HepG2 (cell line): ENCODE results near the gene MLST8. TPM values are rescaled to one million over a fixed set of nuclear protein-coding genes. Genes with fewer than 3 reads are reported as not detected.

ENCODE experiments used
- ATAC-seq: fragments of 200-7000 bp; cut with Tn5 transposase; 3 replicates; pipeline ENCODE4 v1.9.1; 2020; ENCODE audit warnings: mild to moderate bottlenecking, moderate library complexity
- BruUV-seq: library from RNA; stranded (reverse); fragments of 400-500 nt; replicated peaks from 2 replicates; lab custom pipeline; 2021; lab: Mats Ljungman, UMichigan
- CTCF ChIA-PET: fragments of 300-600 bp; formaldehyde crosslinking; extraction: SDS; loops from one replicate; lab custom pipeline; 2021; ENCODE audit warnings: low total read pairs, inconsistent platforms, low intra/inter-chr PET ratio; lab: Yijun Ruan, JAX
- POLR2A ChIA-PET: fragments of 350-600 bp; sonication (Branson Sonifier 250); formaldehyde crosslinking; loops from one replicate; lab custom pipeline; 2020; ENCODE audit warnings: antibody characterized with exemption, inconsistent platforms; lab: Yijun Ruan, JAX
- DNase-seq: peaks from one replicate; pipeline ENCODE4 v3.0.0-alpha.2; 2015; ENCODE audit warnings: low spot score
- FAIRE-seq: peaks from 3 replicates; lab custom pipeline; 2011; peaks lifted over from hg19 to GRCh38; lab: Jason Lieb, UNC
- H2AFZ ChIP-seq: one replicate; pipeline ENCODE4 v1.6.1; 2011; ENCODE audit warnings: low read length, inconsistent platforms
- H3K27ac ChIP-seq: fragments of 300-600 bp; 3 replicates; pipeline ENCODE4 v1.8.0; 2011; ENCODE audit warnings: mixed run types, mild to moderate bottlenecking, mixed read lengths, low read length, inconsistent platforms; ENCODE audit not compliant: insufficient read depth; ENCODE audit errors: extremely low read length
- H3K27me3 ChIP-seq, 2 experiments: fragments of 200-600 bp in 1 of 2; 2 replicates in 1 of 2; 3 replicates in 1 of 2; pipeline versions ENCODE4 v1.6.0 to v1.8.0; 2011; ENCODE audit warnings: low read length in 2 of 2, mild to moderate bottlenecking in 2 of 2, moderate library complexity in 2 of 2, inconsistent platforms in 1 of 2; ENCODE audit not compliant: insufficient read depth in 2 of 2, control insufficient read depth in 1 of 2
- H3K36me3 ChIP-seq, 2 experiments: fragments of 200-600 bp in 1 of 2; replicated peaks in 1 of 2; 2 replicates in 1 of 2; 3 replicates in 1 of 2; pipeline versions ENCODE4 v1.5.1 to v1.8.0; 2011; ENCODE audit warnings: low read length in 2 of 2, inconsistent platforms in 1 of 2; ENCODE audit not compliant: insufficient read depth in 2 of 2, control insufficient read depth in 1 of 2
- H3K4me1 ChIP-seq: 2 replicates; pipeline ENCODE4 v1.5.1; 2012; ENCODE audit warnings: low read length, inconsistent platforms; ENCODE audit not compliant: insufficient read depth
- H3K4me2 ChIP-seq: 2 replicates; pipeline ENCODE4 v1.6.0; 2011; ENCODE audit warnings: low read depth, low read length, inconsistent platforms
- H3K4me3 ChIP-seq, 3 experiments: fragments of 200-600 bp in 1 of 3; sonication (generic), shearing (Covaris generic) in 1 of 3; replicated peaks in 1 of 3; 2 replicates each; pipeline ENCODE4 v1.5.1; 2011 to 2016; ENCODE audit warnings: low read length in 3 of 3, inconsistent platforms in 2 of 3, low read depth in 2 of 3, mild to moderate bottlenecking in 2 of 3, control low read depth in 1 of 3, mixed read lengths in 1 of 3; ENCODE audit not compliant: insufficient read depth in 1 of 3
- H3K79me2 ChIP-seq: one replicate; pipeline ENCODE4 v1.6.1; 2011; ENCODE audit warnings: low read length, inconsistent platforms; ENCODE audit not compliant: insufficient read depth
- H3K9ac ChIP-seq: 2 replicates; pipeline ENCODE4 v1.6.0; 2011; ENCODE audit warnings: mild to moderate bottlenecking, low read depth, low read length, inconsistent platforms; ENCODE audit not compliant: insufficient read depth
- H3K9me3 ChIP-seq: 2 replicates; pipeline ENCODE4 v1.5.1; 2012; ENCODE audit warnings: mild to moderate bottlenecking, low read length
- H4K20me1 ChIP-seq: 2 replicates; pipeline ENCODE4 v1.6.0; 2011; ENCODE audit warnings: inconsistent platforms, mild to moderate bottlenecking, low read length, moderate library complexity; ENCODE audit not compliant: insufficient read depth
- AGO2 ChIP-seq: fragments of 200-400 bp; formaldehyde crosslinking; optimal IDR thresholded peaks from 2 replicates; pipeline ENCODE3; 2017; ENCODE audit warnings: mild to moderate bottlenecking, low read depth, low read length, moderate library complexity
- HDAC6 ChIP-seq: fragments of 200-600 bp; sonication (generic); IDR thresholded peaks from 2 replicates; pipeline ENCODE4 v1.7.0; 2017; ENCODE audit warnings: mild to moderate bottlenecking, antibody characterized with exemption, low read length, low read depth
- IRX3 ChIP-seq: sonication (generic); formaldehyde crosslinking; IDR thresholded peaks from 2 replicates; pipeline ENCODE4 v1.8.1; 2023; ENCODE audit warnings: mild to moderate bottlenecking, low read depth, missing genetic modification reagents, borderline replicate concordance
- RBFOX2 ChIP-seq: fragments of 200-400 bp; formaldehyde crosslinking; IDR thresholded peaks from 2 replicates; pipeline ENCODE4 v1.6.1; 2017; ENCODE audit warnings: low read depth, mild to moderate bottlenecking, low read length
- SP2 ChIP-seq: sonication (generic); formaldehyde crosslinking; IDR thresholded peaks from 2 replicates; pipeline ENCODE4 v1.5.1; 2020; ENCODE audit warnings: mild to moderate bottlenecking, missing genetic modification reagents
- ZNF263 ChIP-seq: sonication (generic); formaldehyde crosslinking; IDR thresholded peaks from 2 replicates; pipeline ENCODE4 v1.4.0; 2020; ENCODE audit warnings: missing genetic modification reagents
- ZNF564 ChIP-seq: sonication (generic); formaldehyde crosslinking; IDR thresholded peaks from 2 replicates; pipeline ENCODE4 v1.8.1; 2023; ENCODE audit warnings: mild to moderate bottlenecking, missing genetic modification reagents
- ZNF776 ChIP-seq: sonication (generic); formaldehyde crosslinking; IDR thresholded peaks from 2 replicates; pipeline ENCODE4 v1.4.0; 2020; ENCODE audit warnings: mild to moderate bottlenecking, missing genetic modification reagents
- WGBS: methylation state at CpG from one replicate; pipeline ENCODE4 v1.1.6; 2017; ENCODE audit warnings: low lambda C conversion rate; 5-methylcytosine and 5-hydroxymethylcytosine counted together
- in situ Hi-C: cut with HindIII; loops from 2 replicates; pipeline ENCODE4 v1.10.0; 2017; ENCODE audit warnings: low pct_unique_long_range_greater_than_20kb; ENCODE audit not compliant: extremely low pct_ligation_motif_present
- intact Hi-C: fragments of 100-400 bp; cut with micrococcal nuclease; formaldehyde crosslinking; loops from one replicate; pipeline ENCODE4 v1.10.0; 2022; ENCODE audit not compliant: unreplicated experiment
- polyA plus RNA-seq, 8 experiments: library from polyadenylated mRNA; depleted of rRNA in 3 of 8; stranded (reverse) in 7 of 8; unstranded in 1 of 8; fragments of >200 nt; fragmentation: Illumina TruSeq in 4 of 8; extraction: Trizol in 4 of 8; gene quantifications; 2 replicates each; pipeline versions ENCODE4 v1.2.1 to v1.2.3, GENCODE V29; 2011 to 2016; ENCODE audit warnings: low read depth in 4 of 8, missing spikeins in 1 of 8, mixed read lengths in 1 of 8; ENCODE audit not compliant: insufficient read depth in 1 of 8
- total RNA-seq, 5 experiments: library from RNA; depleted of rRNA; stranded (reverse); fragments of >200 nt; fragmentation: Illumina TruSeq; extraction: Trizol; gene quantifications; 2 replicates each; pipeline ENCODE4 v1.2.3, GENCODE V29; 2016; ENCODE audit warnings: low read depth in 1 of 5
- TF ChIP-seq, protein P1 (sequence below): sonication (generic); formaldehyde crosslinking; IDR thresholded peaks from 2 replicates; pipeline ENCODE4 v1.4.0; 2020; ENCODE audit warnings: missing genetic modification reagents, borderline replicate concordance

The MLST8 gene
- total and polyA plus RNA-seq, 2 of the 13 experiments (the other 11 are each of a cell fraction or from before 2014, with no cell fraction given): 30.8 to 72.7 TPM

DNA sequence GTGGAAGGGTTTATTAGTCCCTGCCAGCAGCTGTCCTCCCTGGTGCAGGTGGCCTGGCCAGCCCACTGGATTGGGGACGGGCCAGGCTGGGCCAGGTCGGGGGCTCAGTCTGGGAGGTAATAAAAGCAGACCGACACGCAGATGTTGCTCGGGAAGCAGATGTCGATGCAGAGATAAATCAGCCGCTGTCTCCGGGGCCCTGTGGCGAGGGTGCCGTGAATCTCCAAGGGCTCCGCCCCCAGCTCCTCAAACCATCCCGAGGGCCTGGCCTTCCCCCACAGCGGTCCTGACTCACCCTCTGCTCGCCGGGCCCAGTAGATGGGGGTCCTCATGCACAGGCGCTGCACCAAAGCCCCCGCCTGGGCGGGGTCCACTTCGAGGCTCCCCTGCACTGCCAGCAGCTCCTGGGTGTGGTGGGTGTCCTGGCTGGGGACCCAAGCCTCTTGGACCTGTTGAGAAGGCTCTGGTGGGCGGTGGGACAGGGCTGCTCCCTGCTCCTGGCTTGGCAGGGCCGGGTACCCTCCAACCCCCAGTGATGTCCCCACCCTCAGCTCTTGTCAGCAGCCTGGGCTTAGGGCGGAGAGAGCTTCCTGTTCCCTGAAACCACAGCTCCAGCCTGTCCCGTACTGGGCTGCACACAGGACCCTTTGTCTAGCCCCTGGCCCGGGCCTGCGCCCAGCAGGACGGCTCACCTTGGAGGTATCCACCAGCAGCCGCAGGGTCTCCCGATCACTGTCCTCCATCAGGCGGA lies 4.2 kb downstream of the MLST8 start:
- 89% methylated on average over 7 of the region's 29 CpGs for WGBS
- peak; percentile 77 for TF ChIP-seq AGO2
- no peak for TF ChIP-seq SP2
- TF ChIP-seq ZNF263: 0 out of 2 replicates have a peak, but pooled peaks have one; percentile 17
- Histone ChIP-seq H3K4me3 (no peak overlapping the region), H3K79me2 (peaks cover 27% of the 10 kb centered on the region), H3K36me3 (peaks cover 4 to 20% of the 10 kb centered on the region in 2 experiments; a peak in 4 of 5 replicates), H4K20me1 (0 out of 2 replicates have a peak, but pooled peaks cover 3% of the 10 kb centered on the region), H3K27ac (no peak overlapping the region), H2AFZ (no peak overlapping the region), H3K9me3 (no peaks in the 10 kb centered on the region), H3K27me3 (no peaks in the 10 kb centered on the region; a peak in 1 of 5 replicates), H3K4me2 (no peak overlapping the region), H3K4me1 (peaks cover 57% of the 10 kb centered on the region), H3K9ac (no peak overlapping the region)
- ATAC-seq: no peak
- DNase-seq: no peak
- CTCF ChIA-PET: no interaction called here
- FAIRE-seq: no peak
- POLR2A ChIA-PET: interaction anchor here (0.7 to 0.9 kb wide), 2 partner anchors 15 to 17 kb away, joined by 3 read pairs; no protein-coding TSS in a partner anchor
- in situ Hi-C loops (no loop called here), intact Hi-C loops (no loop called here)
- no TSS peak for BruUV-seq

DNA sequence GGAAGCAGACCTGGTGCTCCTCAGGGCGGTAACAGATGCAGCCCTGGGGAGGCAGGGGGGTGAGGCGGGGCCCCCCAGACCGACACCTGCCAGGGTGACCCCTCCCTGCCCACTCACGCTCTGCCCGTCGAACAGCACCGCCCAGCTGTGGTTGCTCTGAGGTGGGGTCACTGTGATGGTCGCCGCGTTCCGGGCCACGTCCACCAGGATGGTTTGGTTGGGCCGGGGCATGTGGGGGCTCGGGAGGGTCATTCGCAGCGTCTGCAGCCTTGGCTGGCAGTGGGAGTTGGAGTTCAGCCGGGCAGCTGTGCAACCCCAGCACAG lies 4.7 kb downstream of the MLST8 start:
- 0 out of 2 replicates have a peak, but pooled peaks have one; percentile 16 for TF ChIP-seq ZNF776 (CRISPR knock-in tag)
- peak; percentile 49 for TF ChIP-seq AGO2
- TF ChIP-seq ZNF564 (CRISPR knock-in tag): no peak
- TF ChIP-seq IRX3 (CRISPR knock-in tag): no peak
- peak; percentile 71; the same call in 1 of the 2 replicates for TF ChIP-seq RBFOX2
- TF ChIP-seq, protein P1, sequence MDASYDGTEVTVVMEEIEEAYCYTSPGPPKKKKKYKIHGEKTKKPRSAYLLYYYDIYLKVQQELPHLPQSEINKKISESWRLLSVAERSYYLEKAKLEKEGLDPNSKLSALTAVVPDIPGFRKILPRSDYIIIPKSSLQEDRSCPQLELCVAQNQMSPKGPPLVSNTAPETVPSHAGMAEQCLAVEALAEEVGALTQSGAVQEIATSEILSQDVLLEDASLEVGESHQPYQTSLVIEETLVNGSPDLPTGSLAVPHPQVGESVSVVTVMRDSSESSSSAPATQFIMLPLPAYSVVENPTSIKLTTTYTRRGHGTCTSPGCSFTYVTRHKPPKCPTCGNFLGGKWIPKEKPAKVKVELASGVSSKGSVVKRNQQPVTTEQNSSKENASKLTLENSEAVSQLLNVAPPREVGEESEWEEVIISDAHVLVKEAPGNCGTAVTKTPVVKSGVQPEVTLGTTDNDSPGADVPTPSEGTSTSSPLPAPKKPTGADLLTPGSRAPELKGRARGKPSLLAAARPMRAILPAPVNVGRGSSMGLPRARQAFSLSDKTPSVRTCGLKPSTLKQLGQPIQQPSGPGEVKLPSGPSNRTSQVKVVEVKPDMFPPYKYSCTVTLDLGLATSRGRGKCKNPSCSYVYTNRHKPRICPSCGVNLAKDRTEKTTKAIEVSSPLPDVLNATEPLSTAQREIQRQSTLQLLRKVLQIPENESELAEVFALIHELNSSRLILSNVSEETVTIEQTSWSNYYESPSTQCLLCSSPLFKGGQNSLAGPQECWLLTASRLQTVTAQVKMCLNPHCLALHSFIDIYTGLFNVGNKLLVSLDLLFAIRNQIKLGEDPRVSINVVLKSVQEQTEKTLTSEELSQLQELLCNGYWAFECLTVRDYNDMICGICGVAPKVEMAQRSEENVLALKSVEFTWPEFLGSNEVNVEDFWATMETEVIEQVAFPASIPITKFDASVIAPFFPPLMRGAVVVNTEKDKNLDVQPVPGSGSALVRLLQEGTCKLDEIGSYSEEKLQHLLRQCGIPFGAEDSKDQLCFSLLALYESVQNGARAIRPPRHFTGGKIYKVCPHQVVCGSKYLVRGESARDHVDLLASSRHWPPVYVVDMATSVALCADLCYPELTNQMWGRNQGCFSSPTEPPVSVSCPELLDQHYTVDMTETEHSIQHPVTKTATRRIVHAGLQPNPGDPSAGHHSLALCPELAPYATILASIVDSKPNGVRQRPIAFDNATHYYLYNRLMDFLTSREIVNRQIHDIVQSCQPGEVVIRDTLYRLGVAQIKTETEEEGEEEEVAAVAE: no peak
- TF ChIP-seq HDAC6: no peak
- Histone ChIP-seq H3K27me3 (no peaks in the 10 kb centered on the region; a peak in 1 of 5 replicates), H3K4me3 (peak overlapping the region in 1 of 3 experiments; percentile 30; a peak in 1 of 6 replicates), H3K27ac (peak overlapping the region; percentile 59), H3K36me3 (peaks cover 4 to 20% of the 10 kb centered on the region in 2 experiments; a peak in 4 of 5 replicates), H4K20me1 (0 out of 2 replicates have a peak, but pooled peaks cover 3% of the 10 kb centered on the region), H3K4me2 (0 out of 2 replicates have a peak overlapping the region, but pooled peaks have one; percentile 63), H3K79me2 (peaks cover 28% of the 10 kb centered on the region), H3K4me1 (peaks cover 52% of the 10 kb centered on the region), H3K9me3 (no peaks in the 10 kb centered on the region), H3K9ac (no peak overlapping the region), H2AFZ (no peak overlapping the region)
- in situ Hi-C loops: no loop called here
- no TSS peak for BruUV-seq
- ATAC-seq: no peak
- no peak for DNase-seq
- FAIRE-seq: no peak
- ChIA-PET CTCF (no interaction called here), POLR2A (interaction anchor here (0.9 to 1.4 kb wide), 3 partner anchors 16 to 55 kb away, joined by 3 to 6 read pairs (median 5); partner anchors contain the start of gene TRAF7)
- WGBS: 93% methylated on average over 13 of the region's 17 CpGs
- intact Hi-C loops: no loop called here
